SKM-1 treated with dmso at 0.1 percent for 144 hours (cell line): ENCODE measurements around the gene C16orf92.
A peak's percentile ranks its signal among the peaks of the same experiment; 100 is the strongest.
"Not testable (repeated sequence)": the region's sequence is repeated elsewhere in the genome, so short reads cannot be mapped to it uniquely, and the experiment has no call there.

Experiments
- DNase-seq: peaks from one replicate; lab custom pipeline; 2025; ENCODE audit not compliant: unreplicated experiment; lab: John Stamatoyannopoulos, UW

The C16orf92 gene

GRCh38 chr16:30004424-30004776, 18.6 kb upstream of the C16orf92 start:
- DNase-seq = no peak

- DNase-seq = no peak
Observed at GRCh38 chr16:30004811-30005242, 18.2 kb upstream of the C16orf92 start.

- peak; percentile 39 for DNase-seq
Observed at GRCh38 chr16:30005341-30006094, 17.5 kb upstream of the C16orf92 start.

GRCh38 chr16:30006095-30006473, 16.9 kb upstream of the C16orf92 start:
- DNase-seq = no peak

GRCh38 chr16:30006659-30007377, 16.2 kb upstream of the C16orf92 start:
- DNase-seq = no peak

GRCh38 chr16:30007378-30007895, 15.6 kb upstream of the C16orf92 start:
- DNase-seq = no peak

- DNase-seq = no peak
Observed at GRCh38 chr16:30009085-30009862, 13.7 kb upstream of the C16orf92 start.

- DNase-seq = no peak
Observed at GRCh38 chr16:30009990-30010843, 12.8 kb upstream of the C16orf92 start.

- DNase-seq = no peak
Observed at GRCh38 chr16:30010844-30011713, 11.9 kb upstream of the C16orf92 start, which contains the start of gene DOC2A. Gene DOC2A, minus strand, starts transcription at chr16:30011027. Its CDS starts 805 bp downstream, at chr16:30010222.

- no peak for DNase-seq
Observed at GRCh38 chr16:30011714-30012504, 11.1 kb upstream of the C16orf92 start.

- DNase-seq = not testable (repeated sequence)
Observed at GRCh38 chr16:30012598-30012997, 10.4 kb upstream of the C16orf92 start.

- not testable (repeated sequence) for DNase-seq
Observed at GRCh38 chr16:30015450-30015849, 7.5 kb upstream of the C16orf92 start.

GRCh38 chr16:30016555-30017276, 6.3 kb upstream of the C16orf92 start:
- no peak for DNase-seq

GRCh38 chr16:30017277-30017656, 5.7 kb upstream of the C16orf92 start:
- no peak for DNase-seq

- not testable (repeated sequence) for DNase-seq
Observed at GRCh38 chr16:30017937-30018336, 5.1 kb upstream of the C16orf92 start.

GRCh38 chr16:30018731-30019158, 4.3 kb upstream of the C16orf92 start:
- no peak for DNase-seq

- no peak for DNase-seq
Observed at GRCh38 chr16:30023586-30023985, 588 bp downstream of the C16orf92 start.

GRCh38 chr16:30024451-30024850, 1.5 kb downstream of the C16orf92 start:
- no peak for DNase-seq
